Astrocyte (in vitro differentiated cells and primary cell): ENCODE measurements around the gene HYAL1.

Source experiments
- CTCF ChIP-seq: IDR thresholded peaks from 2 replicates; pipeline ENCODE4 v1.5.1; 2011; ENCODE audit warnings: low read depth, mild to moderate bottlenecking, inconsistent platforms, low read length, moderate library complexity; ENCODE audit not compliant: insufficient read depth
- EZH2 ChIP-seq: IDR thresholded peaks from 2 replicates; pipeline ENCODE4 v1.6.1; 2012; ENCODE audit warnings: mild to moderate bottlenecking, low read length, inconsistent platforms; ENCODE audit not compliant: insufficient read depth

GRCh38 chr3:50261505-50261904, 41.9 kb downstream of the HYAL1 start:
- TF ChIP-seq CTCF, result no peak
- TF ChIP-seq EZH2, result no peak
